ENCODE measurements around the gene CD8A. TPM values are rescaled to one million over a fixed set of nuclear protein-coding genes. Genes with fewer than 3 reads are reported as not detected.

Gene CD8A
- total RNA-seq, 1 experiment from 2014 or later, result 0.28 TPM

- Histone ChIP-seq H3K27me3 (ENCODE audit: insufficient read depth, low read depth) (no peaks in the 10 kb centered on the region), H2AFZ (no peak overlapping the region), H3K27ac (no peak overlapping the region), H3F3A (ENCODE audit: insufficient read depth, low read depth) (no peaks in the 10 kb centered on the region), H4K20me1 (ENCODE audit: insufficient read depth) (no peaks in the 10 kb centered on the region), H3K79me2 (ENCODE audit: low read depth) (no peaks in the 10 kb centered on the region), H3K4me3 (no peak overlapping the region), H3K9me3 (ENCODE audit: insufficient read depth, low read depth) (no peaks in the 10 kb centered on the region), H3K36me3 (ENCODE audit: low read depth) (peaks cover 14% of the 10 kb centered on the region; the same call in 1 of the 2 replicates), H3K4me2 (no peak overlapping the region), H3K4me1 (replicated peaks; ENCODE audit: insufficient read depth) (no peaks in the 10 kb centered on the region), H3K9me2 (ENCODE audit: insufficient read depth) (no peaks in the 10 kb centered on the region)
- TF ChIP-seq EZH2 (IDR thresholded peaks at IDR 0.05; ENCODE audit: low read depth) (no peak), CTCF (conservative IDR thresholded peaks at IDR 0.05) (no peak)
- no peak for DNase-seq
- intact Hi-C loops (cut with micrococcal nuclease; ENCODE audit: unreplicated experiment), result no loop called here
- ChIA-PET POLR2A (ENCODE audit: unreplicated experiment) (no interaction called here), CTCF (interaction anchor here (0.7 to 1.0 kb wide), 2 partner anchors 30 to 1484 kb away, joined by 3 read pairs; no protein-coding TSS in a partner anchor)
- BruUV-seq (replicated peaks), result no TSS peak
Measured at GRCh38 chr2:86776532-86776931, 14.2 kb downstream of the CD8A start.

GRCh38 chr2:86775338-86775737, 15.4 kb downstream of the CD8A start:
- H3K4me2 ChIP-seq, result no peak overlapping the region
- H3K36me3 ChIP-seq (ENCODE audit: low read depth), result peaks cover 22% of the 10 kb centered on the region; the same call in 1 of the 2 replicates
- ChIA-PET CTCF (no interaction called here), POLR2A (ENCODE audit: unreplicated experiment) (no interaction called here)
- H3K4me3 ChIP-seq, result no peak overlapping the region
- H3K27me3 ChIP-seq (ENCODE audit: insufficient read depth, low read depth), result no peaks in the 10 kb centered on the region
- H3K79me2 ChIP-seq (ENCODE audit: low read depth), result no peaks in the 10 kb centered on the region
- BruUV-seq (replicated peaks), result TSS peak; percentile 15
- DNase-seq, result no peak
- TF ChIP-seq EZH2 (IDR thresholded peaks at IDR 0.05; ENCODE audit: low read depth) (no peak), CTCF (conservative IDR thresholded peaks at IDR 0.05) (no peak)
- no peak overlapping the region for H2AFZ ChIP-seq
- no peak overlapping the region for H3K27ac ChIP-seq
- no peaks in the 10 kb centered on the region for H4K20me1 ChIP-seq (ENCODE audit: insufficient read depth)
- no peaks in the 10 kb centered on the region for H3K4me1 ChIP-seq (replicated peaks; ENCODE audit: insufficient read depth)
- intact Hi-C loops (cut with micrococcal nuclease; ENCODE audit: unreplicated experiment), result no loop called here
- no peaks in the 10 kb centered on the region for H3K9me2 ChIP-seq (ENCODE audit: insufficient read depth)
- no peaks in the 10 kb centered on the region for H3F3A ChIP-seq (ENCODE audit: insufficient read depth, low read depth)
- no peaks in the 10 kb centered on the region for H3K9me3 ChIP-seq (ENCODE audit: insufficient read depth, low read depth)

GRCh38 chr2:86774862-86775261, 15.9 kb downstream of the CD8A start:
- peaks cover 26% of the 10 kb centered on the region; the same call in 1 of the 2 replicates for H3K36me3 ChIP-seq (ENCODE audit: low read depth)
- H3K4me3 ChIP-seq, result no peak overlapping the region
- ChIA-PET POLR2A (ENCODE audit: unreplicated experiment) (no interaction called here), CTCF (no interaction called here)
- H3K9me3 ChIP-seq (ENCODE audit: insufficient read depth, low read depth), result no peaks in the 10 kb centered on the region
- no TSS peak for BruUV-seq (replicated peaks)
- no peaks in the 10 kb centered on the region for H3K27me3 ChIP-seq (ENCODE audit: insufficient read depth, low read depth)
- H3F3A ChIP-seq (ENCODE audit: insufficient read depth, low read depth), result no peaks in the 10 kb centered on the region
- H3K4me2 ChIP-seq, result no peak overlapping the region
- no peaks in the 10 kb centered on the region for H3K4me1 ChIP-seq (replicated peaks; ENCODE audit: insufficient read depth)
- intact Hi-C loops (cut with micrococcal nuclease; ENCODE audit: unreplicated experiment), result no loop called here
- DNase-seq, result no peak
- no peaks in the 10 kb centered on the region for H4K20me1 ChIP-seq (ENCODE audit: insufficient read depth)
- no peaks in the 10 kb centered on the region for H3K79me2 ChIP-seq (ENCODE audit: low read depth)
- H3K9me2 ChIP-seq (ENCODE audit: insufficient read depth), result no peaks in the 10 kb centered on the region
- no peak overlapping the region for H3K27ac ChIP-seq
- no peak overlapping the region for H2AFZ ChIP-seq
- TF ChIP-seq EZH2 (IDR thresholded peaks at IDR 0.05; ENCODE audit: low read depth) (no peak), CTCF (conservative IDR thresholded peaks at IDR 0.05) (no peak)

Measured in PC-9 (cell line).